SU-DHL-6 (cell line): ENCODE measurements around the gene RAB37.

Source experiments
- EZH2phosphoT487 ChIP-seq: fragments of 200-600 bp; sonication (generic), shearing (Covaris generic); conservative IDR thresholded peaks from 2 replicates; pipeline ENCODE4 v1.6.1; 2018; ENCODE audit warnings: mild to moderate bottlenecking, antibody characterized with exemption, low read length, moderate library complexity, mixed read lengths
- TF ChIP-seq, protein P1 (sequence below): fragments of 200-600 bp; sonication (generic); IDR thresholded peaks from one replicate; pipeline ENCODE4 v1.5.1; 2017; ENCODE audit warnings: antibody characterized with exemption, mild to moderate bottlenecking, low read length, moderate library complexity; ENCODE audit not compliant: insufficient read depth, poor library complexity, severe bottlenecking

DNA sequence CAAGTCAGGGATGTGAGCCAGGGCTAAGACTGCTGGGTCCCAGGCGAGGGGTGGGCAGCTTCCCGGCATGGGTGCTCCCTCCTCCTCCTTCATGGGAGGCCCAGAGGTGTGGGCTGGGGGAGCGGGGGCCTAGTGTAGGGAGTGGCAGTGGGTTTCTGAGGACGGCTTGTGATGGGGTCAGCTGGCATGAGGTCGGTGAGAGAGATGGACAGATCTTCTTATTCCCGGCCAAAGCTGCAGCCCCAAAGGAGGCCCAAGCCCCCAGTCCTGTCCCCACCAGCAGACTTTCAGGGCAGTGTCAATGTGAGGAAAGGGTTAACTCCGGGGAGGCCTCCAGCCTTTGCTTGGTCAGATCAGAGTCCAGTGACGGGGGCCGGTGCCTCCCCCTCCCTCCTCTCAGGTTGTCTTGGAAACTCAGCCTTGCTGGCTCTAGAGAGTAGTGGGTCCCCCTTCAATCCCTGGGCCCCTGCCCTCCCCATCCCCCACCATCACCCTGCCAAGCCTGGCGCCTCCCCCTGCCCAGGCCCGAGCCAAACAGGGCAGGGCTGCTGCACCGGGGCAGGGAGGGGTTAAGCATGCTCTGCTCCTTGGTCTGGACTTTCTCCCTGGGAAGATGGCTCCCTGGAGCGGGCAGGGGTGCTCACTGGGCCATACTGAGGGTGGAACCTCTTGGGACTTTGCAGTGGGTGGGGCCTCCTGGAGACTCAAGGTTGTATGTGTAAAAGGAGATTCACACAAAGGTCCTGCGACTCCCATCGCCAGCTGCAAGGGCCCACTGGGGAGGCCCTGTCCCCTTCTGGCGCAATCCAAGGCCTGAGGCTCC, 26.7 kb downstream of the RAB37 start:
- TF ChIP-seq, protein P1, sequence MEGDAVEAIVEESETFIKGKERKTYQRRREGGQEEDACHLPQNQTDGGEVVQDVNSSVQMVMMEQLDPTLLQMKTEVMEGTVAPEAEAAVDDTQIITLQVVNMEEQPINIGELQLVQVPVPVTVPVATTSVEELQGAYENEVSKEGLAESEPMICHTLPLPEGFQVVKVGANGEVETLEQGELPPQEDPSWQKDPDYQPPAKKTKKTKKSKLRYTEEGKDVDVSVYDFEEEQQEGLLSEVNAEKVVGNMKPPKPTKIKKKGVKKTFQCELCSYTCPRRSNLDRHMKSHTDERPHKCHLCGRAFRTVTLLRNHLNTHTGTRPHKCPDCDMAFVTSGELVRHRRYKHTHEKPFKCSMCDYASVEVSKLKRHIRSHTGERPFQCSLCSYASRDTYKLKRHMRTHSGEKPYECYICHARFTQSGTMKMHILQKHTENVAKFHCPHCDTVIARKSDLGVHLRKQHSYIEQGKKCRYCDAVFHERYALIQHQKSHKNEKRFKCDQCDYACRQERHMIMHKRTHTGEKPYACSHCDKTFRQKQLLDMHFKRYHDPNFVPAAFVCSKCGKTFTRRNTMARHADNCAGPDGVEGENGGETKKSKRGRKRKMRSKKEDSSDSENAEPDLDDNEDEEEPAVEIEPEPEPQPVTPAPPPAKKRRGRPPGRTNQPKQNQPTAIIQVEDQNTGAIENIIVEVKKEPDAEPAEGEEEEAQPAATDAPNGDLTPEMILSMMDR = no peak
- TF ChIP-seq EZH2phosphoT487 = no peak
